IPS DF 6.9 (cell line): ENCODE measurements around the gene RC3H1.

Experiments
- DNase-seq: peaks from one replicate; pipeline ENCODE4 v3.0.0-alpha.2; 2013; ENCODE audit warnings: low read depth, low spot score
- H3K27ac ChIP-seq: one replicate; pipeline ENCODE4 v1.5.1; 2013; ENCODE audit warnings: low read length, control low read depth
- H3K27me3 ChIP-seq: 2 replicates; pipeline ENCODE4 v1.6.1; 2013; ENCODE audit warnings: mild to moderate bottlenecking, low read length; ENCODE audit not compliant: control insufficient read depth, insufficient read depth
- H3K36me3 ChIP-seq: 2 replicates; pipeline ENCODE4 v1.6.1; 2013; ENCODE audit warnings: low read length; ENCODE audit not compliant: control insufficient read depth, insufficient read depth
- H3K4me1 ChIP-seq: 2 replicates; pipeline ENCODE4 v1.6.1; 2013; ENCODE audit warnings: low read length; ENCODE audit not compliant: control insufficient read depth, insufficient read depth
- H3K4me3 ChIP-seq: 2 replicates; pipeline ENCODE4 v1.5.1; 2013; ENCODE audit warnings: mild to moderate bottlenecking, low read length
- H3K9me3 ChIP-seq: 2 replicates; pipeline ENCODE4 v1.6.1; 2013; ENCODE audit warnings: low read length, inconsistent platforms; ENCODE audit not compliant: control insufficient read depth, insufficient read depth
- whole genome bisulfite sequencing: extraction: QIAGEN DNeasy Blood & Tissue Kit; methylation state at CpG from one replicate; pipeline ENCODE4 v1.1.7; 2013; ENCODE audit warnings: mixed read lengths, missing lambda C conversion rate; ENCODE audit not compliant: insufficient read length, insufficient coverage; 5-methylcytosine and 5-hydroxymethylcytosine counted together

RC3H1 gene

DNA sequence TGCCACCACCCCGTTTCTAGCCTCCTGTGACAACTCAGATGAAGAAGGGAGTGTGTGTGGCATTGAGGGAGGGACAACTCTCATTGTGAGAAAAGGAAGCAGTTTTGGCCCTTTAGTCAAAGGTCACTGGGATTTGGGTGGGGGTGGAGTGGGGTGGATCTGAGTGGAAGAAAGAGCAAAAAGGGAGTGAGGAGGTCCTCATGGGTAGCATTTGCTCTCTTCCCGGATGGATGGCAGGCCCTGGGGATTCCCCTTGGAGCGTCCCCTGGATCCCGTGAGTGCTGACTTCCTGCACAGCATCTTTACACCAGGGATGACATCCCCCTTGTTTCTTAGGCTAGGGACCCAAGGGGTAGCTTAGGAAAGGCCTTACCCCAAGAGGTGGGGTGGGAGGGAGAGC, 105.5 kb downstream of the RC3H1 start:
- Histone ChIP-seq H3K9me3 (no peaks in the 10 kb centered on the region), H3K36me3 (no peaks in the 10 kb centered on the region), H3K4me3 (no peak overlapping the region), H3K27ac (no peak overlapping the region), H3K27me3 (no peaks in the 10 kb centered on the region), H3K4me1 (no peaks in the 10 kb centered on the region)
- DNase-seq = no peak
- no CpG with 5 or more reads among the region's 4 CpGs for WGBS

DNA sequence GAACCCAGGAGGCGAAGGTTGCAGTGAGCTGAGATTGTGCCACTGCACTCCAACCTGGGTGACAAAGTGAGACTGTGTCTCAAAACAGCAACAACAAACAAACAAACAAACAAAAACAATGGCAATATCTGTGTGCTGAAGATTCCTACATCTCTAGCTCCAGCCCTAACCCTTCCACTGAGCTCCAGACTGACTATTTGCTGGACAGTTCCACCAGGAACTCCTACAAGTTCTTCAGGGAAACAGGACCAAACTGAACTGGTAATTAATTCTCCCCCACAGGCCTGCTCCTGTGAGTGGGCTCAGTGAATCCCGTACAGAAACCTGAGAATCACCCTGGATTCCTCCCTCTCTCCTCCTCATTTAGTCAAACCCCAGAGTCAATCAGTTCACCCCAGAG, 106.6 kb downstream of the RC3H1 start:
- no CpG with 5 or more reads among the region's 2 CpGs for WGBS
- Histone ChIP-seq H3K36me3 (no peaks in the 10 kb centered on the region), H3K27ac (no peak overlapping the region), H3K4me3 (no peak overlapping the region), H3K27me3 (no peaks in the 10 kb centered on the region), H3K9me3 (no peaks in the 10 kb centered on the region), H3K4me1 (no peaks in the 10 kb centered on the region)
- no peak for DNase-seq

DNA sequence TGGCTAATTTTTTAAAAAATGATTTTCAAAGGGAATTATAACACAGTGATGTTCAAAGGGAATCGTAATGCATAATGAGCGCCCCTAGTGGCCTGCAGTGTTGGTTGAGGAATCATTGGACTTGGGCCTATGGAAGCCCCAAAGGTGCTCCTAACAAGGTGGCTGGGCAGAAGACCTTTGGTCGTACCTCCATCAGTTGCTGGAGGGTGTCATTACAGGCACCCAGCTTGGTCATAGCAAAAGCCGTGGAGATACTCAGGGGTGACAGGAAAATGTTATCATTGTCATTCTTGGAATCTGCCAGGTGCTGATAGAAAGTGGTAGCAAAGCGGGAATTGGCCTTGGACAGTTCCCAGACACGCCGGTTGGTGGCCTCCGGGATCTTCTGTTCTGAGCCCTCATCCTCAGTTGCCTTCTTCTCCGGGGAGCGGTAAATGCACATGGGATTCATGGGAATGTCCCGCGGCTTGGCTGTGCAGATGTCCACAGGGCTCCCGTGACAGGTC, 107.7 kb downstream of the RC3H1 start:
- H3K4me3 ChIP-seq = no peak overlapping the region
- DNase-seq = peak; percentile 27
- no peak overlapping the region for H3K27ac ChIP-seq
- H3K27me3 ChIP-seq = no peaks in the 10 kb centered on the region
- no CpG with 5 or more reads among the region's 13 CpGs for WGBS
- H3K9me3 ChIP-seq = no peaks in the 10 kb centered on the region
- no peaks in the 10 kb centered on the region for H3K36me3 ChIP-seq
- H3K4me1 ChIP-seq = no peaks in the 10 kb centered on the region

DNA sequence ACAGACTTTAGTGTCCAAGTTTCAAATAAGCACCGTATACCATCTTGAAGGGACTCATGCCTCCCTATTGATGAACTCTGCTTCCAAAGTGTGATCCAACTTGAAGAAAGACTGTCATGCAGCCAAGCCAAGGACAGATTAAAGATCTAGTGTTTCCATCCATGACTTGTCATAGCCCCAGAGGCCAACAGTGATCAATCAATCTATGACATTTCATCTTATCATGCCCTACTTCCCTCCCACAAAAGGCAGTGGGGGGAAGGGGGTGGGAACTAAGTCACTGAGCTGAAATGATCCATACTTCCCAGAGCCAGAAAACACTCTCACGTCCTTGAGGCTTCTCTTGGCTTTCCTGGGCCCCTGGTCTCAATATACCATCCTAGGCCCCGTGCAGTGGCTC, 109.0 kb downstream of the RC3H1 start:
- WGBS = no CpG with 5 or more reads among the region's 3 CpGs
- Histone ChIP-seq H3K27ac (no peak overlapping the region), H3K9me3 (no peaks in the 10 kb centered on the region), H3K27me3 (no peaks in the 10 kb centered on the region), H3K4me3 (no peak overlapping the region), H3K36me3 (no peaks in the 10 kb centered on the region), H3K4me1 (no peaks in the 10 kb centered on the region)
- no peak for DNase-seq

DNA sequence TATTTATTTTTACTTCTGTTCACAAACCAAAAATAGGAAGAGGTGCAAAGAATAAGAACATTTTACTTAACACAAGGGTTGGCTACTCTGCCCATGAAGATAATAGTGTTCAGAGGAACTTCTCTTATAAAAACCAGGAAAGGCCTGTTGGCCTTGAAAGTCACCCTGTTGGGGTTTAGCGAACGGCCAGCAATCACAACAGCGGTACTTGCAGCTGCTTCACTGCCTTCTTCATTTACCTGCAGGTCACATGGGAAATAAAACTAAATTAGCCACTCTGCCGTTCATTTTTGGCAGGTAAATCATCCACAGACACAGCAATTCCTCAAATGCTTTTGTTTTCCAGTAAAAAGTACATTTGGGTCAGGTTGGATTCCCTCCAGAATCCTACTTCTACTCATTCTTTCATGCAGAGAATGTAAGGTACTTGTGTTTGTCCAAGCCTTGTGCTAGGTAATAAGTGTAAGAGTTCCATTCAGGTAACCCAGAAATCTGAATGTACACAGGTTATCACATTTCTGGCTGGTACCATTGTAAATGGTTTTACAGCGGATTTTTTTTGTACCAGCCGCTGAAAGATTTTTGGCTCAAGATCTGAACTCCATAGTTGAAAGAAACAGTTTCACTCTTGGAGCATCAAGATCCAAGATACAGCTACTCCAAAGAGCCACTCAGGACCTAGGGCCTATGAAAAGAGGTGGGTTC, 118.2 kb downstream of the RC3H1 start:
- no CpG with 5 or more reads among the region's 6 CpGs for WGBS
- Histone ChIP-seq H3K4me3 (no peak overlapping the region), H3K27ac (no peak overlapping the region), H3K9me3 (no peaks in the 10 kb centered on the region), H3K4me1 (peaks cover 4% of the 10 kb centered on the region), H3K27me3 (no peaks in the 10 kb centered on the region), H3K36me3 (no peaks in the 10 kb centered on the region)
- no peak for DNase-seq

DNA sequence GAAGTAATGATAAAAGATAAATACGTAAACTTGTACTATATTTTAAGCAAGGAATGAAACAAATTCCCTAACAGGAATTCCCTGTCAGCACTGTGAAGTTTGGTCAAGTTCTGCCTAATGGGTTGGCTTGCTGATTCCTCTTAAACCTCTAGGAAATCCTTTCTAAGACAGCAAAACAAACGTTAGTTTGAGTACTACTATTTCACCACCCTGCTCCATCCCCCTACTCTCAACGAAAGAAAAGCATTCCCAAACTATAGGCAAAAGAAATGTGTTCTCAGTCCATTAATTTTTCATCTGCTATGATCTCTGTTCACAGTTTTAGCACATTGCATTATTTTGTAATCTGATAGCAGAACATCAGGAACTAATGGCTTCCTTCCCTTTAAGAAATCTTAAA, 121.2 kb downstream of the RC3H1 start:
- H3K27ac ChIP-seq = no peak overlapping the region
- H3K9me3 ChIP-seq = no peaks in the 10 kb centered on the region
- H3K36me3 ChIP-seq = no peaks in the 10 kb centered on the region
- H3K4me1 ChIP-seq = peaks cover 4% of the 10 kb centered on the region
- no CpG with 5 or more reads among the region's 3 CpGs for WGBS
- no peaks in the 10 kb centered on the region for H3K27me3 ChIP-seq
- DNase-seq = no peak
- H3K4me3 ChIP-seq = no peak overlapping the region

DNA sequence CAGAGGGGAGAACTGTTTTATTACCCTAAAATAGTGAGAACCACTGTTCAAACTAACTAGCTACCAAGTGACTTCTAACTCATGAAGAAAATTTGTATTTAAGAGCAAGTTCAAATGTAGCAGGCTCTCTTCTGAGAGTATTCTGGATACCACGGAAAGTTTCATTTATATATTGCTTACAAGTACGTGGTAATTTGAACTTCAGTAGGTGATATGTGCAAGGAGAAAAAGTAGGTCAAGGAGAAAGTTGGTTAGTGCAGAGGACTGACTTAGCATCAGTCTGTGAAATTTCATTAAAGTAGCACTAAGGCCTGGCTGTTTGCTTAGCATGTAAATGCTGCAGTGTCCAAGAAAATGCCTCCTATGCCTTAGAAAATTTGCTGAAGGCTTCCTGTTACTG, 121.7 kb downstream of the RC3H1 start:
- Histone ChIP-seq H3K9me3 (no peaks in the 10 kb centered on the region), H3K27ac (no peak overlapping the region), H3K36me3 (no peaks in the 10 kb centered on the region), H3K4me3 (no peak overlapping the region), H3K27me3 (no peaks in the 10 kb centered on the region), H3K4me1 (peaks cover 4% of the 10 kb centered on the region)
- DNase-seq = no peak
- no CpG with 5 or more reads among the region's 2 CpGs for WGBS

DNA sequence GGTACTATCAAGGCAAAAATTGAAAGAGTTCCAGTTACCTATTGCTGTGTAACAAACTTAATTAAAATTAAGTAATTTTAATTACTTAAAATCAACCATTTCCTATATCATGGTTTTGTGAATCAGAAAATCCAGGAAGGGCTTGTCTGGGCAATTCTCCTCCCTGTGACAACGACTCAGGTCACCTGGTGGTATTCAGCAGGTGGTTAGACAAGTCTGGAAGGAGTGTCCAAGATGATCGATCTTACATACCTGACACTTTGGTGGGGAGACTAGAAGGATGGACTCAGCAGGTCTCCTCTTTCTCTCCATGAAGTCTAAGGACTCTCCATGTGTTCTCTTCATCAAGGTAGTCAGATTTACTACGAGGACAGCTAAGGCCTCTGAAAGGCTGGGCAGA, 128.0 kb downstream of the RC3H1 start:
- H3K4me3 ChIP-seq = no peak overlapping the region
- no peak for DNase-seq
- WGBS = no CpG with 5 or more reads among the region's 3 CpGs

DNA sequence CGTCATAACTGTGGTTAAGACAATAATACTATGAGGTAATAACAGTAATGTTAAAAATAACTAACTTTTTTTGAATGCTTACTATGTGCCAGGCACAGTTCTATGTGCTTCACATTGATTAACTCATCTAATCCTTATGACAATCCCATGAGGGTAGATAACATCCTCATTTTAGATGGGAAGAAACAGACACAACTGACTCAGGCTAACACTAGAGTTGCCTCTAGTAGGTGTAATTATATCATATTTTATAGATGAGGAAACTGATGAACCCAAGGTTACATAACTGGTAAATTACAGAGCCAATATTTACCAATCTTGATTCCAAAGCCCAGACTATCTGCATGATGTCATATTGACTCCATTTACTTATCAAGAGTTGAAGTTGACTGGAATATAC, 128.5 kb downstream of the RC3H1 start:
- H3K27me3 ChIP-seq = no peaks in the 10 kb centered on the region
- no peaks in the 10 kb centered on the region for H3K9me3 ChIP-seq
- no peak for DNase-seq
- no peaks in the 10 kb centered on the region for H3K36me3 ChIP-seq
- H3K4me1 ChIP-seq = peaks cover 2% of the 10 kb centered on the region; the same call in 1 of the 2 replicates
- no peak overlapping the region for H3K4me3 ChIP-seq
- no peak overlapping the region for H3K27ac ChIP-seq
- WGBS = no CpG with 5 or more reads among the region's 1 CpG

More for the DNA sequence above, 128.0 kb downstream of the RC3H1 start:
- H3K27ac ChIP-seq = no peak overlapping the region
- no peaks in the 10 kb centered on the region for H3K9me3 ChIP-seq
- no peaks in the 10 kb centered on the region for H3K27me3 ChIP-seq
- peaks cover 2% of the 10 kb centered on the region; the same call in 1 of the 2 replicates for H3K4me1 ChIP-seq
- H3K36me3 ChIP-seq = no peaks in the 10 kb centered on the region

DNA sequence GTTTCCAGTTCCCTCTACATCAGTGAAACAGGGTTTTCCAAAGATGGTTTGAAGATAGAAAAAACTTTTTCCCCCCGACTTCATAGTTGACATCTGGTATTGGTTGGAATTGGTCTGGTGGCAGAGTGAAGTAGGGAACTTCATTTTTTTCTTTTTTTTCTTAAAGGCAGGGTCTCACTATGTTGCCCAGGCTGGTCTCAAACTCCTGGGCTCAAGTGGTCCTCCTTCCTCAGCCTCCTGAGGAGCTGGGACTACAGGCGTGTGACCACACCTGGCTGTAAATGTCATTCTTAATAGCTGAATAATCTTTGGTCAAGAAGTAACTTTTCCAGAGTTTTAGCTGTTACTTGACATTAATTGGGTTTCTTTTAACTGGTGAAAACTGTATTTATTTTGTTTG, 132.3 kb downstream of the RC3H1 start:
- Histone ChIP-seq H3K27me3 (no peaks in the 10 kb centered on the region), H3K4me3 (no peak overlapping the region), H3K27ac (no peak overlapping the region), H3K9me3 (no peaks in the 10 kb centered on the region), H3K4me1 (peaks cover 4% of the 10 kb centered on the region; the same call in 1 of the 2 replicates), H3K36me3 (peaks cover 3% of the 10 kb centered on the region; the same call in 1 of the 2 replicates)
- DNase-seq = no peak
- WGBS = no CpG with 5 or more reads among the region's 2 CpGs

DNA sequence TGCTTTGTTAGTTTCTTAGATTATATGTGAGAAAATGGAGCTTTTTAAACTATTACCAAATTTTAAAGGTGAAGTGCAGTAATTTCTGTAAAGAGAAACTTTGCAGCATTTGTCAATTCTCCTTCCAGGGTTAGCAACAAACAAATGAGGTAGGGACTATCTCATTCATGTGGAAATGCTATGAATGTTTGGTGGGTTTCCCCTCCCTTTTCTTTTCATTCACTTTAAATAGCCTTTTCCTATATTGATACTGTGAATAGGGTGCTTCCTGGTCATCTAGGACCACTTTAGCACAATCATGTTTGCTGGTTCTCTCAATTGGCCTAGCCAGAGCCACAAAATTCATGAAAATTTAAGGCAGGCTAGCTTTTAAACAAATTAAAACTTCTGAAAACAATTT, 133.4 kb downstream of the RC3H1 start:
- Histone ChIP-seq H3K4me3 (no peak overlapping the region), H3K27me3 (no peaks in the 10 kb centered on the region), H3K36me3 (peaks cover 3% of the 10 kb centered on the region; the same call in 1 of the 2 replicates), H3K4me1 (peaks cover 4% of the 10 kb centered on the region; the same call in 1 of the 2 replicates), H3K27ac (no peak overlapping the region), H3K9me3 (no peaks in the 10 kb centered on the region)
- DNase-seq = no peak
